OCI-LY1 (cell line): ENCODE measurements around the gene RAB41.

Experiments
- CTCF ChIP-seq: fragments of 200-600 bp; sonication (generic), shearing (Covaris generic); IDR thresholded peaks from 2 replicates; pipeline ENCODE4 v1.5.1; 2017; ENCODE audit warnings: mild to moderate bottlenecking, antibody characterized with exemption, low read length, moderate library complexity, mixed read lengths
- EZH2 ChIP-seq: fragments of 200-600 bp; sonication (generic), shearing (Covaris generic); IDR thresholded peaks from 2 replicates; pipeline ENCODE4 v1.8.0; 2017; ENCODE audit warnings: borderline replicate concordance, mixed run types, mild to moderate bottlenecking, antibody characterized with exemption, low read length, moderate library complexity, mixed read lengths

GRCh38 chrX:70324326-70324725 is 42.4 kb downstream of the RAB41 start:
- TF ChIP-seq CTCF (no peak), EZH2 (no peak)
